GM19397 (cell line): ENCODE measurements around the gene UGT3A1.
"Not testable (repeated sequence)": the region's sequence is repeated elsewhere in the genome, so short reads cannot be mapped to it uniquely, and the experiment has no call there.

Experiments used
- ATAC-seq: cut with Tn5 transposase; IDR thresholded peaks from one replicate; pipeline ENCODE4 v1.9.1; 2021; ENCODE audit warnings: mild to moderate bottlenecking, moderate library complexity; ENCODE audit not compliant: unreplicated experiment

The UGT3A1 gene

GRCh38 chr5:35988529-35988928 is 2.7 kb downstream of the UGT3A1 start:
- ATAC-seq: no peak

DNA sequence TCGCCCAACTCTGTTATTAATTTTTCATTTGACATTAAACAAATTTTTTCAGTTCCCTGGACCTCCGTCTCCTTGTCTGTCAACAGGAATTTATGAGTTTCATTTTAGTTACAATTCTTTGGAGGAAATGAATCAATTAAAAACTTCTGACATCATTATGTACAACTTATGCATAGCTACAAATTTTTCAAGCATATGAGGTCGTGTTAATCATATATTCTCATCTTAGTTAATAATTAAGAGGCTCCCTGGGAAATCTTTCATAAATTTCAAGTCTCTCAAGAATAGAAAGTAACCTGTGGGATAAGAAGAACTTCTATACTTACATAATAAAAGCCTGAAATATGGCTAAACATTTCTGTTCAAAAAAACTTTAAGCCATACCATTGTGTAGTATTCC is 3.4 kb downstream of the UGT3A1 start:
- no peak for ATAC-seq

DNA sequence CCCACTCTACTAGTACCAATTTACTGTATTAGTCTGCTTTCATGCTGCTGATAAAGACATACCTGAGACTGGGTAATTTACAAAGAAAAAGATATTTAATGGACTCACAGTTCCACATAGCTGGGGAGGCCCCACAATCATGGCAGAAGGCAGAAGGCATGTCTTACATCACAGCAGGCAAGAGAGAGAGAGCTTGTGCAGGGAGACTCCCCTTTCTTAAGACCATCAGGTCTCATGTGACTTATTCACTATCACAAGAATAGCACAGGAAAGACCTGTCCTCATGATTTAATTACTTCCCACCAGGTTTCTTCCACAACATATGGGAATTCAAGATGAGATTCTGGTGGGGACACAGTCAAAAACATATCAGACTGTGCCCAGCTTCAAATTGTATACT is 11.5 kb downstream of the UGT3A1 start:
- no peak for ATAC-seq

DNA sequence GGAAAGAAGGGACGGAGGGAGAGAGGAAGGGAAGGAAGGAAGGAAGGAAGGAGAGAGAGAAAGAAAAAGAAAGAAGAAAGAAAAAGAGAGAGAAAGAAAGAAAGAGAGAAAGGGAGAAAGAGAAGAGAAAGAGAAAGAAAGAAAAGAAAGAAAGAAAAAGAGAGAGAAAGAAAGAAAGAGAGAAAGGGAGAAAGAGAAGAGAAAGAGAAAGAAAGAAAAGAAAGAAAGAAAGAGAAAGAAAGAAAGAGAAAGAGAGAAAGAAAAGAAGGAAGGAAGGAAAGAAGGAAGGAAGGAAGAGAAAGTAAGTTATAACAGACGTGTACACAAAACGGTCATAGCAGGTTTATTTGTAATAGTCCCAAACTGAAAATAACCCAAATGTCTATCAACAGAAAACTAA is 14.3 kb downstream of the UGT3A1 start:
- ATAC-seq: not testable (repeated sequence)

GRCh38 chr5:35974570-35974969 is 16.6 kb downstream of the UGT3A1 start:
- ATAC-seq: no peak

GRCh38 chr5:35971878-35972210 is 19.3 kb downstream of the UGT3A1 start:
- no peak for ATAC-seq

- ATAC-seq: no peak
These were observed 19.9 kb downstream of the UGT3A1 start for GRCh38 chr5:35971186-35971877.

DNA sequence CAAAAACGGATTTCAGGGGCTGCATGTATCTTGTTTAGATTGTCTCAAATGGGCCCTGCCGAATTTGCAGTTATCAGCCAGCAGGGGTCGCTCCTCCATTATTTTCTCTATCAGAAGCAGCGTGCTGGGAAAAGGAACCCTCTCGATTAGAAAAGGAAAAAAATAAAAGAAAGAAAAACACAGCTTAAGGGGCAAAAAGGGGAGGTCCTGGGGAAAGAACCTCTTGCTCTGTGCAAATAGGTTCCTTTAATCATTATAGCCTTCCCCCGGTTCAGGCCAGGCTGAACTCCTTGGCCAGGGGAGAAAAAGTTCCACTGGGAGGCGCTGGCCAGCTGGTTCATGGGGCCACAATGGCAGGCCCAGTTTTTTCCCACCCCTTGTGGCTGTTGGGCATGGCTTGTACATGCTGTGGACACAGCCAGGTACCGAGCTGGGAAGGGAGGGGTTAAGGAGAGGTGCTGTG is 27.8 kb downstream of the UGT3A1 start:
- ATAC-seq: no peak

DNA sequence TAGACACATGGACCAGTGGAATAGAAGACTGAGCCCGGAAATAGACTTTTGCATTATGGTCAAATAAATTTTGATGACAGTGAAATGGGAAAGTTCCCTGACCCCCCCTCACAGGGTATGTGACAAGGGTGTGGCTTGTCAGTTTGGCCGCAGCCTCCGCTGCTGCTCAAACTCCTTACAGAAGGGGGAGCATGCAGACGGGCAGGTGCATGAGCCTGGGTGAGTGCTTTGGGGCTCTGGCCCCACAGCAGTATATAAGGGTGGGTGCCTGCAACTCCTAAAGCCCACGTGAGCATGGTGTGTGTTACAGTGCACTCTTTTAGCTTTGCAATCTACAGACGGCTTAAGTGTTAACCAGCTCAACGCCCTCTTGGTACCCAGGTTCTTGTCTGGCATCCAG is 30.9 kb downstream of the UGT3A1 start:
- no peak for ATAC-seq

DNA sequence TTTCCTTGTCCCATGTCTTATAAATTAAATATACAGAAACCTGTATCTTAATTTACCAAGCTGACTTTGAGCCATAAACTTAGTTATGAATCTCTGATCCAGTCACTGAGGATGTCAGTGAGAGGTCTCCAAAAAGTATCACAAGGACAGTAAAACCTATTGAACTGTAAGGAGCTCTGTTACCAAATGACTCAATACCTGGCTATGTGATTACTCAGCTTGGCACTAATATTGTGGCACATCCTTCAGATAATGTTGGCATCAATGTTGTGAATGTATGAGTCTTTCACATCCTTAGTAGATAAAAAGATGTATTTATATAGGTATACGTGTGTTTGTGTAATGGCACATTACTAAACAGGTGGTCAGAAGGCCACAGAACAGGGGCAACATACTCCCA is 34.8 kb downstream of the UGT3A1 start:
- no peak for ATAC-seq

- ATAC-seq: no peak
These were observed 37.0 kb downstream of the UGT3A1 start for GRCh38 chr5:35954175-35954574.

DNA sequence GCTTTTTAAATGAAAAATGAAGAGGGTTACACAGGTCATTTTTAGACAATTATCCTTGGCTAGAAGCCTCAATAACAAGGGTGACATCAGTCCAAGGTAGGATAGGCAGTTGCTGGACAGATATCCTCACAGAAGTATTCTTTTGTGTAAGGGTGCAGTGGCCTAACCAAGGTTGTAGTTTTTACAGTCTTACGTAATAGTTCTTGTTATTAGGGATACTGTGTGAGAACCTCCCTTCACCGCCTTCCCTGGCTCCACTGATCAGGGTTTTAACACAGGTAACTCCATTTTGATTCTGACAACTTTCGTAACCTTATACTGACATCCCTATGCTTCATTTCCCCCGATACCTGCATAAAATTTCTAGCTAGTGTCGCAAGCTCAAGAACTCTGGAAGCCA is 44.1 kb downstream of the UGT3A1 start:
- no peak for ATAC-seq

DNA sequence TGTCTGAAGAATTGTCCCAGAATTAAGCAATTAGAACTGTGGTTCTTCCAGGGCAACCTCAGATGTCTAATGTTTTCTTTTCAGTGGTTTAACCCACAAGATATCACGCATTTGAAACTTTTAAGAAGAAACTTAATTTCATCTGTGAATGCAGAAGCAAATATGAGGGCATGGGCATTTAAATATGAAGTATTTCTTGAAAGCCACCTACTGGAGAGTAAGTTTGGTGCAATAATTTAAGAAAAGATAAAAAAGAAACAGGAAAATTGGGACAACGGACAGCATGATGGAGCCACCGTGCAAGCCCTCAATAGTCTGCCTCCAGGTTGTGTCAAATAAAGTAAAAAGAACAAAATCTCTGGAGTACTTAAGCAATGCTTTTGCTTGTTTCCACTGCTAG is 51.6 kb downstream of the UGT3A1 start:
- no peak for ATAC-seq

GRCh38 chr5:35938568-35939227 is 52.5 kb downstream of the UGT3A1 start, which contains the start of gene CAPSL:
Gene CAPSL (minus strand): TSS chr5:35938622. CDS start chr5:35921120, 17,502 bp downstream.
- ATAC-seq: no peak

DNA sequence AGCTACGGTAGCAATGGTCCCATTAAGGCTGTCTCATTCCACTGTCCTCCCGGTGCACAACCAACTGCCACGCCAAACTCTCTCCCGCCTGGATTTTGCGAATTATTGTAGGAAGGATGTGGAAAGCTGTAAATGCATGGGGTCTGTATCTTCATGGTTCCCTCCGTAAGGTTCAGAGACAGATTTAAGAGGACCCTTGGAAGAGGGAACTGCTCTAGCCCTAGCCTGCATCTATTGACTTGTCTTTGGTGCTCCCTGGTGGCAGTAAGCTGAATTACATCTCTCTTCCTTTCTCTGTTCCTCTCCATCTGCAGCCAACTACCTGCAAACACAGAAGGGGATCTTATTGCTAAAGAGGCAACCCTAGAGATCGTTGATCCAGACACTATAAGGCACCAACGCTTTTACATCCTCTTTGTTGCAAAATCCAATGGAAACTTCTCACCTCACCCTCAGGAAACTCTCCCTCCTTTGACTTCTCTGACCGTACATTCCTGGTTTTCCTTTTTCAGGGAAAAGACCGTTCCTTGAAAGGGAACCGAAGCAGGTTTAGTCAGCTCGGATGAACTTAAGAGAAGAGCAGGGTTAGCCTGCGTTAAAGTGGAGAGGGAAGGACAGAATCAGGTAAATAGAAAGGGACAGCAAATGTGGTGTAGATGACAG is 64.7 kb downstream of the UGT3A1 start:
- no peak for ATAC-seq

DNA sequence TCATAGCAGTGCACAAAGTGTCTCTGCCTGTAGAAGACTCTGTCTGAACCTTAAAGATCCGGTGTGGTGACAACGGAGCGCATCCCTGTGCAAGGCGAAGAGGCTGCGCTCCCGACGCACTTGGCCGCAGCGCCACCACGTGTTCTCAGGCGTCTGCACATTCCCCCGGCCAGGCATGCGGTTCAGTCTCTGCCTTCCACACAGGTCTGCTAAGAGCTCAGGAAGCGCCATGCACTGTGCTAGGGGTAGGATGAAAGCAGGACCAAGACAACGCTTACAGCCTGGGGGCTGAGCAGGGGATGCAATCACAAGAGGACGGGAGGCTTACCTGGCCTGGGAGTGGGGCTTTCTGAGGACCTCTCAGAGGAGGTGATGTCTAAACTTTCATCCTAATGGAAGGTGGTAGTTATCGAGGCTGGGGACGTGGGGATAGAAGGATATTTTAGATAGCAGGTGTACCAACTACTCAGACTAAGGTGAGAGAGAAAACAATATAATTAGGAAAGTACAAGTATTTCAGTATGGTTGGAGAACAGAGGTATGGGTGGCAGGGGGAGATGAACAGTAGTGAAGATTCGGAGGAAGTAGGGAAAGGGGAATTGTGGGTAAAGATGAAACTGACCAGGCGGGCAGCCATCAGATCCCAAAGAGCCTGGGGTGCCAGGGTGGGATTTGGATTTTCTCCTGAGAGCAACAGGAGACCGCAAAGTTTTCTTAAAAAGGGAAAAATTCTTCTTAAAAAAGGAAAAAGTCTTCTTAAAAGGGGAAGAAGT is 66.1 kb downstream of the UGT3A1 start:
- ATAC-seq: peak; percentile 77

GRCh38 chr5:35924122-35924949 is 66.9 kb downstream of the UGT3A1 start:
- ATAC-seq: no peak

GRCh38 chr5:35922468-35922867 is 68.7 kb downstream of the UGT3A1 start:
- ATAC-seq: no peak

DNA sequence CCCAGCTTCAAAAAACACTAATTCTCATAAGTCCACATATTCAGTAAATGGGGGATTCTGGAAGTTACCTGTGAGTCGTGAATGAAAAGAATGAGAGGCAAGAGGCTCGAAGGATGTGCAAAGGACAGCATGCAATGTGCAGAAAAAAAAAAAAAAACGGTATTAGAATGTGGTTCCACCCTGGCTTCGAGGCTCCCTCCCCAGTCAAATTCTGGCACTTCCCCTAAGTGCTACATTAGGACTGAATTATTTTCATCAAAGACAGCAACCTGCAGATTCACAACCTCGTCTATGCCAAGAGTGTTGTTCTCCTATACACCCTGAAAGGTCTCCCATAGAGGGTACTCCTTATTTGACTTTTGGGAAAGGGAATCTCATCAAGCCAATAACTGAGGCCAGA is 69.3 kb downstream of the UGT3A1 start:
- ATAC-seq: no peak

DNA sequence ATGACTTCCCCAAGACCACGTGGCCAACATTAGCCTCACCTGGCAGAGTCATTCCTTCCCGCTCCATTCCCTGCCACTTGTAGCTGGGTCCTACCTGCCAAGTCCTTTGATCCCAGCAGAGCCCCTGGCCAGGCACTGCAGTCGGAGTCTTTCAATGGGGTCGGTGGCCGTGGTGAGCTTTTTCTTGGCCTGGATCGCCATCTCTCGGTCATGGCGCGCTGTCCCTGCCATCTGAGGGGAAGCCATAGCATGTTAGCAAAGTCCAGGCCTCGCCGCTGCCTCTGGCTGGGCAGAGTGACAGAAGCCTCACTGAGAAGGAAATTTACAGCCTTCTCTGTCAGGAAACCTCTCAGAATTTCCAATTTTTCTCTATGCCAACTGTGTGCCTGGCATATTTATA is 70.3 kb downstream of the UGT3A1 start:
- ATAC-seq: no peak

GRCh38 chr5:35919191-35919590 is 72.0 kb downstream of the UGT3A1 start:
- no peak for ATAC-seq
